HCT116 (cell line): Measurements from ENCODE around the gene LCN6.

Source experiments
- CEBPB ChIP-seq: IDR thresholded peaks from 2 replicates; pipeline ENCODE4 v1.6.1; 2012; ENCODE audit warnings: low read depth
- POLR2A ChIP-seq: IDR thresholded peaks from 2 replicates; pipeline ENCODE4 v1.7.0; 2011; ENCODE audit warnings: borderline replicate concordance; ENCODE audit not compliant: insufficient read depth, insufficient read length; ENCODE audit errors: extremely low read depth
- RAD21 ChIP-seq: IDR thresholded peaks from 2 replicates; pipeline ENCODE4 v1.6.1; 2012; ENCODE audit warnings: low read depth, mild to moderate bottlenecking
- TF ChIP-seq, protein P1 (sequence below): IDR thresholded peaks from 2 replicates; pipeline ENCODE4 v1.6.1; 2012; ENCODE audit warnings: low read depth
- TF ChIP-seq, protein P2 (sequence below), 3 experiments: fragments of 200-600 bp in 1 of 3; sonication (generic) in 1 of 3; IDR thresholded peaks in 2 of 3; conservative IDR thresholded peaks in 1 of 3; 2 replicates each; pipeline ENCODE4 v1.5.1; 2012 to 2017; ENCODE audit warnings: low read depth in 2 of 3, low read length in 2 of 3, antibody characterized with exemption in 1 of 3, borderline replicate concordance in 1 of 3, control low read depth in 1 of 3, mild to moderate bottlenecking in 1 of 3, mixed read lengths in 1 of 3, mixed run types in 1 of 3, moderate library complexity in 1 of 3; ENCODE audit not compliant: insufficient read depth in 1 of 3

DNA sequence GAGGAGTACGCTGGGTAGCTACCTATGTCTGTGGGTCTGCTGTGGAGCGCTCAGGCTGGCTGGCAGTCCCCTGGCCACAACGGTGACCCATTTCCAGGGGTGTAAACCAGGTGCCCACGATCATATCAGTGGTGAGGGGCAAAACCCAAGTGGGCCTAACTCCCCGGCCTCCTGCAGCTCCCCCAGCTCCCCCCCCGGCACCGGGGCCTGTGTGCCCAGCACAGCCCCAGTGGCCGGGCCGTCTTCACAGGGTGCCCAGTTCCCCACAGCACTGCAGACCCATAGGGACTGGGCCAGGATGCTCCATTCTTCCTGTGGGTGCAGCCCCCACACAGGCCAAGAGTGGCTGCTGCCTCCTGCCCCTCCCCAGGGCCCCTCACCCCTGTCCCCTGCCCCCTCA is 10.7 kb upstream of the LCN6 start:
- TF ChIP-seq, protein P1, sequence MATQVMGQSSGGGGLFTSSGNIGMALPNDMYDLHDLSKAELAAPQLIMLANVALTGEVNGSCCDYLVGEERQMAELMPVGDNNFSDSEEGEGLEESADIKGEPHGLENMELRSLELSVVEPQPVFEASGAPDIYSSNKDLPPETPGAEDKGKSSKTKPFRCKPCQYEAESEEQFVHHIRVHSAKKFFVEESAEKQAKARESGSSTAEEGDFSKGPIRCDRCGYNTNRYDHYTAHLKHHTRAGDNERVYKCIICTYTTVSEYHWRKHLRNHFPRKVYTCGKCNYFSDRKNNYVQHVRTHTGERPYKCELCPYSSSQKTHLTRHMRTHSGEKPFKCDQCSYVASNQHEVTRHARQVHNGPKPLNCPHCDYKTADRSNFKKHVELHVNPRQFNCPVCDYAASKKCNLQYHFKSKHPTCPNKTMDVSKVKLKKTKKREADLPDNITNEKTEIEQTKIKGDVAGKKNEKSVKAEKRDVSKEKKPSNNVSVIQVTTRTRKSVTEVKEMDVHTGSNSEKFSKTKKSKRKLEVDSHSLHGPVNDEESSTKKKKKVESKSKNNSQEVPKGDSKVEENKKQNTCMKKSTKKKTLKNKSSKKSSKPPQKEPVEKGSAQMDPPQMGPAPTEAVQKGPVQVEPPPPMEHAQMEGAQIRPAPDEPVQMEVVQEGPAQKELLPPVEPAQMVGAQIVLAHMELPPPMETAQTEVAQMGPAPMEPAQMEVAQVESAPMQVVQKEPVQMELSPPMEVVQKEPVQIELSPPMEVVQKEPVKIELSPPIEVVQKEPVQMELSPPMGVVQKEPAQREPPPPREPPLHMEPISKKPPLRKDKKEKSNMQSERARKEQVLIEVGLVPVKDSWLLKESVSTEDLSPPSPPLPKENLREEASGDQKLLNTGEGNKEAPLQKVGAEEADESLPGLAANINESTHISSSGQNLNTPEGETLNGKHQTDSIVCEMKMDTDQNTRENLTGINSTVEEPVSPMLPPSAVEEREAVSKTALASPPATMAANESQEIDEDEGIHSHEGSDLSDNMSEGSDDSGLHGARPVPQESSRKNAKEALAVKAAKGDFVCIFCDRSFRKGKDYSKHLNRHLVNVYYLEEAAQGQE = no peak
- TF ChIP-seq, protein P2, sequence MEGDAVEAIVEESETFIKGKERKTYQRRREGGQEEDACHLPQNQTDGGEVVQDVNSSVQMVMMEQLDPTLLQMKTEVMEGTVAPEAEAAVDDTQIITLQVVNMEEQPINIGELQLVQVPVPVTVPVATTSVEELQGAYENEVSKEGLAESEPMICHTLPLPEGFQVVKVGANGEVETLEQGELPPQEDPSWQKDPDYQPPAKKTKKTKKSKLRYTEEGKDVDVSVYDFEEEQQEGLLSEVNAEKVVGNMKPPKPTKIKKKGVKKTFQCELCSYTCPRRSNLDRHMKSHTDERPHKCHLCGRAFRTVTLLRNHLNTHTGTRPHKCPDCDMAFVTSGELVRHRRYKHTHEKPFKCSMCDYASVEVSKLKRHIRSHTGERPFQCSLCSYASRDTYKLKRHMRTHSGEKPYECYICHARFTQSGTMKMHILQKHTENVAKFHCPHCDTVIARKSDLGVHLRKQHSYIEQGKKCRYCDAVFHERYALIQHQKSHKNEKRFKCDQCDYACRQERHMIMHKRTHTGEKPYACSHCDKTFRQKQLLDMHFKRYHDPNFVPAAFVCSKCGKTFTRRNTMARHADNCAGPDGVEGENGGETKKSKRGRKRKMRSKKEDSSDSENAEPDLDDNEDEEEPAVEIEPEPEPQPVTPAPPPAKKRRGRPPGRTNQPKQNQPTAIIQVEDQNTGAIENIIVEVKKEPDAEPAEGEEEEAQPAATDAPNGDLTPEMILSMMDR (IDR thresholded peaks at IDR 0.05 in 2 of 3, conservative IDR thresholded peaks at IDR 0.05 in 1 of 3; ENCODE audit: borderline replicate concordance in 1 of 3, insufficient read depth in 1 of 3, low read depth in 2 of 3, low read length in 2 of 3) = no peak
- no peak for TF ChIP-seq CEBPB
- no peak for TF ChIP-seq RAD21
- no peak for TF ChIP-seq POLR2A
